Measurements from ENCODE around the gene TCAP. TPM values are rescaled to one million over a fixed set of nuclear protein-coding genes. Genes with fewer than 3 reads are reported as not detected.

Gene TCAP
- total and polyA plus RNA-seq, 10 donors: 1.5 to 3.2 (median 2.2) TPM

GRCh38 chr17:39627047-39627711 is 38.0 kb upstream of the TCAP start:
- Histone ChIP-seq H3K9me3 (no peaks in the 10 kb centered on the region), H3K27ac (no peak overlapping the region), H3K4me1 (peaks cover 0 to 53% (median 24%) of the 10 kb centered on the region in 6 donors), H3K4me3 (peak overlapping the region in 5 of 8 donors; percentile 2 to 55 (median 17)), H3K36me3 (no peaks in the 10 kb centered on the region), H3K27me3 (replicated peaks in 1 of 7) (peaks cover 0 to 84% (median 35%) of the 10 kb centered on the region in 7 donors)
- WGBS, 5 donors: 7 to 15% (median 8%) methylated on average over 13 to 72 of the region's 72 CpGs
- intact Hi-C loops (cut with DNase I; ENCODE audit: low total_unique reads): loop anchor here (10.0 kb wide), 1 partner anchor 238 kb away; the partner anchor contains the start of genes IKZF3 and ZPBP2
- TF ChIP-seq CTCF (IDR thresholded peaks at IDR 0.05 in 8 of 11, conservative IDR thresholded peaks at IDR 0.05 in 3 of 11): no peak
- no peak for TF ChIP-seq POLR2AphosphoS5 (IDR thresholded peaks at IDR 0.05)
- TF ChIP-seq POLR2A (IDR thresholded peaks at IDR 0.05): no peak
- peak; percentile 69 for DNase-seq

- no peak for DNase-seq
- Histone ChIP-seq H3K9me3 (no peaks in the 10 kb centered on the region), H3K27ac (no peak overlapping the region), H3K36me3 (no peaks in the 10 kb centered on the region), H3K4me1 (peaks cover 0 to 46% (median 20%) of the 10 kb centered on the region in 6 donors), H3K27me3 (replicated peaks in 1 of 7) (peaks cover 0 to 89% (median 35%) of the 10 kb centered on the region in 7 donors), H3K4me3 (no peak overlapping the region)
- TF ChIP-seq POLR2A (IDR thresholded peaks at IDR 0.05): no peak
- TF ChIP-seq POLR2AphosphoS5 (IDR thresholded peaks at IDR 0.05): no peak
- TF ChIP-seq CTCF (IDR thresholded peaks at IDR 0.05 in 8 of 11, conservative IDR thresholded peaks at IDR 0.05 in 3 of 11): no peak
- 68 to 84% (median 75%) methylated on average over 13 to 16 of the region's 16 CpGs for WGBS, 5 donors
- intact Hi-C loops (cut with DNase I; ENCODE audit: low total_unique reads): loop anchor here (10.0 kb wide), 1 partner anchor 237 kb away; the partner anchor contains the start of genes IKZF3 and ZPBP2
Observed at GRCh38 chr17:39627712-39628516, 37.2 kb upstream of the TCAP start.

GRCh38 chr17:39628655-39629493 is 36.3 kb upstream of the TCAP start:
- Histone ChIP-seq H3K4me3 (no peak overlapping the region), H3K36me3 (no peaks in the 10 kb centered on the region), H3K27ac (no peak overlapping the region), H3K27me3 (replicated peaks in 1 of 7) (peaks cover 0 to 86% (median 35%) of the 10 kb centered on the region in 7 donors), H3K9me3 (no peaks in the 10 kb centered on the region), H3K4me1 (peaks cover 0 to 38% (median 11%) of the 10 kb centered on the region in 6 donors)
- TF ChIP-seq POLR2A (IDR thresholded peaks at IDR 0.05) (no peak), POLR2AphosphoS5 (IDR thresholded peaks at IDR 0.05) (no peak), CTCF (IDR thresholded peaks at IDR 0.05 in 8 of 11, conservative IDR thresholded peaks at IDR 0.05 in 3 of 11) (no peak)
- intact Hi-C loops (cut with DNase I; ENCODE audit: low total_unique reads): loop anchor here (10.0 kb wide), 1 partner anchor 236 kb away; the partner anchor contains the start of genes IKZF3 and ZPBP2
- DNase-seq: no peak
- 71 to 81% (median 75%) methylated on average over 8 to 10 of the region's 10 CpGs for WGBS, 5 donors

Data from spleen (tissue), 11 donors.